ENCODE results near the gene P2RX7.

The P2RX7 gene

DNA sequence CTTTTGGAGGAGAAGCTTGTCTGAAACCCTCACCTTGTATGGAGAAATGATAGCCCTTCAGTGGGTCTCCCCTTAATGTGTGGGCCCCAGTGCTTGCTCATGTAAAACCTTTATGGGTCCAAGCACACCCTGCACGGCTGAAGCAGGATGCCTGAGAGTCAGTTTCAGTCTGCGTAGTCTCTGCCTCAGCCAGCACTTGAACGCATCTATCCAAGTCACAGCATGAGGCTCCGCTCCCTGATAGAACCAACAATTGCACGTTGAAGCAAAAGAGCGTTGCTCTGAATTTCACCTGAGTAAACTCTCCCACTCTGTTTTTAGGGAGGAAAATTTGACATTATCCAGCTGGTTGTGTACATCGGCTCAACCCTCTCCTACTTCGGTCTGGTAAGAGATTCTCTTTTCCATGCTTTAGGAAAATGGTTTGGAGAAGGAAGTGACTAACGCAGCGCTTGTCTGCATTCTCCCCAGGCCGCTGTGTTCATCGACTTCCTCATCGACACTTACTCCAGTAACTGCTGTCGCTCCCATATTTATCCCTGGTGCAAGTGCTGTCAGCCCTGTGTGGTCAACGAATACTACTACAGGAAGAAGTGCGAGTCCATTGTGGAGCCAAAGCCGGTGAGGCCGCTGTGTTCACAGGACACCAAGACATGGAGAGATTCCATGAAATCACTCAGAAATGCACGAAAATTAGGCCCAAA is 44.3 kb downstream of the P2RX7 start (continued):
- TF ChIP-seq PATZ1 (CRISPR knock-in tag; IDR thresholded peaks at IDR 0.05; ENCODE audit: borderline replicate concordance) (no peak), ZFP3 (CRISPR knock-in tag; IDR thresholded peaks at IDR 0.05) (no peak), ZC3H10 (CRISPR knock-in tag; IDR thresholded peaks at IDR 0.05) (no peak)

DNA sequence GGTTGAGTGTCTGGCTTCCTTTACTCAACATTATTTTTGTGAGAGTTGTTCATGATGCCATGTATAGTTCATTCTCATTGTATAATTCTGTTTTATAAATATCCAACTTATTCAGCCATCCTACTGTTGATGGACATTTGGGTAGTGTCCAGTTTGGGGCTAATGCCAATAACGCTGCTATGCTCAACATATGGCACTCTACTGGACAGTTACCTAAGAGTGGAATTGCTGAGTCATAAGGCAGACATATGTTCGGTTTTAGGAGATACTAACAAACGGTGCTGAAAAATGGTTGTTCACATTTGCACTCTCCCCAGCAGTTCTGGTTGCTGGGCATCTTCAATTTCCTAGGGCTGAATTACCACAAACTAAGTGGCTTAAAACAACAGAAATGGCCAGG is 48.5 kb downstream of the P2RX7 start:
- peak; percentile 52 for ATAC-seq
- TF ChIP-seq ISL1 (CRISPR knock-in tag; IDR thresholded peaks at IDR 0.05) (no peak), CSDC2 (CRISPR knock-in tag; IDR thresholded peaks at IDR 0.05) (no peak), ZNF70 (CRISPR knock-in tag; IDR thresholded peaks at IDR 0.05) (no peak), GLIS3 (CRISPR knock-in tag; IDR thresholded peaks at IDR 0.05) (no peak)

GRCh38 chr12:121182222-121182893 is 49.7 kb downstream of the P2RX7 start:
- ATAC-seq = no peak
- TF ChIP-seq GLIS3 (CRISPR knock-in tag; IDR thresholded peaks at IDR 0.05) (no peak), PATZ1 (CRISPR knock-in tag; IDR thresholded peaks at IDR 0.05; ENCODE audit: borderline replicate concordance) (no peak), ISL1 (CRISPR knock-in tag; IDR thresholded peaks at IDR 0.05) (no peak), ZC3H10 (CRISPR knock-in tag; IDR thresholded peaks at IDR 0.05) (no peak)
- TF ChIP-seq, protein P1, sequence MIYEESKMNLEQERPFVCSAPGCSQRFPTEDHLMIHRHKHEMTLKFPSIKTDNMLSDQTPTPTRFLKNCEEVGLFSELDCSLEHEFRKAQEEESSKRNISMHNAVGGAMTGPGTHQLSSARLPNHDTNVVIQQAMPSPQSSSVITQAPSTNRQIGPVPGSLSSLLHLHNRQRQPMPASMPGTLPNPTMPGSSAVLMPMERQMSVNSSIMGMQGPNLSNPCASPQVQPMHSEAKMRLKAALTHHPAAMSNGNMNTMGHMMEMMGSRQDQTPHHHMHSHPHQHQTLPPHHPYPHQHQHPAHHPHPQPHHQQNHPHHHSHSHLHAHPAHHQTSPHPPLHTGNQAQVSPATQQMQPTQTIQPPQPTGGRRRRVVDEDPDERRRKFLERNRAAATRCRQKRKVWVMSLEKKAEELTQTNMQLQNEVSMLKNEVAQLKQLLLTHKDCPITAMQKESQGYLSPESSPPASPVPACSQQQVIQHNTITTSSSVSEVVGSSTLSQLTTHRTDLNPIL (CRISPR knock-in tag; IDR thresholded peaks at IDR 0.05; ENCODE audit: low read depth) = no peak
- TF ChIP-seq, protein P2, sequence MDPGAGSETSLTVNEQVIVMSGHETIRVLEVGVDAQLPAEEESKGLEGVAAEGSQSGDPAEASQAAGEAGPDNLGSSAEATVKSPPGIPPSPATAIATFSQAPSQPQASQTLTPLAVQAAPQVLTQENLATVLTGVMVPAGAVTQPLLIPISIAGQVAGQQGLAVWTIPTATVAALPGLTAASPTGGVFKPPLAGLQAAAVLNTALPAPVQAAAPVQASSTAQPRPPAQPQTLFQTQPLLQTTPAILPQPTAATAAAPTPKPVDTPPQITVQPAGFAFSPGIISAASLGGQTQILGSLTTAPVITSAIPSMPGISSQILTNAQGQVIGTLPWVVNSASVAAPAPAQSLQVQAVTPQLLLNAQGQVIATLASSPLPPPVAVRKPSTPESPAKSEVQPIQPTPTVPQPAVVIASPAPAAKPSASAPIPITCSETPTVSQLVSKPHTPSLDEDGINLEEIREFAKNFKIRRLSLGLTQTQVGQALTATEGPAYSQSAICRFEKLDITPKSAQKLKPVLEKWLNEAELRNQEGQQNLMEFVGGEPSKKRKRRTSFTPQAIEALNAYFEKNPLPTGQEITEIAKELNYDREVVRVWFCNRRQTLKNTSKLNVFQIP (CRISPR knock-in tag; IDR thresholded peaks at IDR 0.05; ENCODE audit: borderline replicate concordance, low read depth) = no peak

DNA sequence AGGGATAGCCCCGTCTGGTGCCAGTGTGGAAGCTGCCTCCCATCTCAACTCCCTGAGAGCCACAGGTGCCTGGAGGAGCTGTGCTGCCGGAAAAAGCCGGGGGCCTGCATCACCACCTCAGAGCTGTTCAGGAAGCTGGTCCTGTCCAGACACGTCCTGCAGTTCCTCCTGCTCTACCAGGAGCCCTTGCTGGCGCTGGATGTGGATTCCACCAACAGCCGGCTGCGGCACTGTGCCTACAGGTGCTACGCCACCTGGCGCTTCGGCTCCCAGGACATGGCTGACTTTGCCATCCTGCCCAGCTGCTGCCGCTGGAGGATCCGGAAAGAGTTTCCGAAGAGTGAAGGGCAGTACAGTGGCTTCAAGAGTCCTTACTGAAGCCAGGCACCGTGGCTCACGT is 51.7 kb downstream of the P2RX7 start:
- ATAC-seq = no peak
- TF ChIP-seq TCF4 (CRISPR knock-in tag; IDR thresholded peaks at IDR 0.05; ENCODE audit: borderline replicate concordance) (no peak), BACH2 (CRISPR knock-in tag; IDR thresholded peaks at IDR 0.05; ENCODE audit: borderline replicate concordance) (no peak), PATZ1 (CRISPR knock-in tag; IDR thresholded peaks at IDR 0.05; ENCODE audit: borderline replicate concordance) (no peak), PPARA (CRISPR knock-in tag; IDR thresholded peaks at IDR 0.05; ENCODE audit: borderline replicate concordance) (no peak), ZNF70 (CRISPR knock-in tag; IDR thresholded peaks at IDR 0.05) (no peak), OSR1 (CRISPR knock-in tag; IDR thresholded peaks at IDR 0.05) (no peak), SNAI2 (CRISPR knock-in tag; IDR thresholded peaks at IDR 0.05) (no peak), CSDC2 (CRISPR knock-in tag; IDR thresholded peaks at IDR 0.05) (no peak), RARB (CRISPR knock-in tag; IDR thresholded peaks at IDR 0.05) (no peak), ISL1 (CRISPR knock-in tag; IDR thresholded peaks at IDR 0.05) (no peak), ARNTL (CRISPR knock-in tag; IDR thresholded peaks at IDR 0.05; ENCODE audit: borderline replicate concordance, low read depth) (no peak), ZFP30 (CRISPR knock-in tag; IDR thresholded peaks at IDR 0.05) (no peak)
- TF ChIP-seq, protein P1 (CRISPR knock-in tag; IDR thresholded peaks at IDR 0.05; ENCODE audit: low read depth) = no peak

Data from SK-N-SH treated with all-trans-retinoic acid at 6 μM for 48 hours (cell line).